Hepatocyte (in vitro differentiated cells): ENCODE data around the gene GALNT14.

ENCODE experiments used
- EZH2 ChIP-seq: fragments of 200-600 bp; sonication (generic); IDR thresholded peaks from 2 replicates; pipeline ENCODE4 v1.6.1; 2016; ENCODE audit warnings: antibody characterized with exemption, mild to moderate bottlenecking, borderline replicate concordance
- TF ChIP-seq, protein P1 (sequence below): fragments of 200-600 bp; sonication (generic); IDR thresholded peaks from 2 replicates; pipeline ENCODE4 v1.5.1; 2016; ENCODE audit warnings: antibody characterized with exemption, mild to moderate bottlenecking; ENCODE audit not compliant: poor library complexity

DNA sequence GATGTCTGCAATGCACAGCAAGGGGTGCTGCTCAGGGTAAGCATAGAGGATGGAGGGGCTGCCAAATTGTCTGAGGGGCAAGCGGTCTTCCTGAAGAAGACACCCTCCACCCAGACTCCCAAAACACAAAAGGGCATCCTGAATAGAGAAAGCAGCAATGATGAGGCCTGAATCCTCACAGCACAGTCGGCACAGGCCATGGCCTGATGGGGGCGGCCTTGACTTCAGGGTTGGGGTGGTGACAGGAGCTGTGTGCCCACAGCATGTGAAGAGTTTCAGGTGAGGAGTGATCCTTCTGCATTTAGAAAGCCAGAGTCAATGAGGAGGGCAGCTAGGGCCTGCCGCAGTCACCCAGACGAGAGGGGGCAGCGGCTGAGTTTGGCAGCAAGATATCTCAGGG, 159.4 kb downstream of the GALNT14 start:
- TF ChIP-seq EZH2: no peak
- TF ChIP-seq, protein P1, sequence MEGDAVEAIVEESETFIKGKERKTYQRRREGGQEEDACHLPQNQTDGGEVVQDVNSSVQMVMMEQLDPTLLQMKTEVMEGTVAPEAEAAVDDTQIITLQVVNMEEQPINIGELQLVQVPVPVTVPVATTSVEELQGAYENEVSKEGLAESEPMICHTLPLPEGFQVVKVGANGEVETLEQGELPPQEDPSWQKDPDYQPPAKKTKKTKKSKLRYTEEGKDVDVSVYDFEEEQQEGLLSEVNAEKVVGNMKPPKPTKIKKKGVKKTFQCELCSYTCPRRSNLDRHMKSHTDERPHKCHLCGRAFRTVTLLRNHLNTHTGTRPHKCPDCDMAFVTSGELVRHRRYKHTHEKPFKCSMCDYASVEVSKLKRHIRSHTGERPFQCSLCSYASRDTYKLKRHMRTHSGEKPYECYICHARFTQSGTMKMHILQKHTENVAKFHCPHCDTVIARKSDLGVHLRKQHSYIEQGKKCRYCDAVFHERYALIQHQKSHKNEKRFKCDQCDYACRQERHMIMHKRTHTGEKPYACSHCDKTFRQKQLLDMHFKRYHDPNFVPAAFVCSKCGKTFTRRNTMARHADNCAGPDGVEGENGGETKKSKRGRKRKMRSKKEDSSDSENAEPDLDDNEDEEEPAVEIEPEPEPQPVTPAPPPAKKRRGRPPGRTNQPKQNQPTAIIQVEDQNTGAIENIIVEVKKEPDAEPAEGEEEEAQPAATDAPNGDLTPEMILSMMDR: no peak
